GM12865 (cell line): Measurements from ENCODE around the gene PRKCE.
A peak's percentile ranks its signal among the peaks of the same experiment; 100 is the strongest.

ENCODE experiments used
- DNase-seq: peaks from one replicate; pipeline ENCODE4 v3.0.0; 2010; ENCODE audit warnings: low read depth
- H3K4me3 ChIP-seq: 2 replicates; pipeline ENCODE4 v1.5.1; 2011; ENCODE audit warnings: mild to moderate bottlenecking, low read depth, low read length, control low read depth
- CTCF ChIP-seq: IDR thresholded peaks from 2 replicates; pipeline ENCODE4 v1.5.1; 2011; ENCODE audit warnings: low read length, control low read depth, low read depth, inconsistent platforms; ENCODE audit not compliant: insufficient read depth; ENCODE audit errors: missing control alignments

Gene PRKCE

GRCh38 chr2:46225150-46225625 is 573.7 kb downstream of the PRKCE start:
- no peak for DNase-seq
- H3K4me3 ChIP-seq, result no peak overlapping the region
- no peak for TF ChIP-seq CTCF

- DNase-seq, result no peak
- no peak for TF ChIP-seq CTCF
- H3K4me3 ChIP-seq, result no peak overlapping the region
Observed at GRCh38 chr2:46225730-46226129, 574.3 kb downstream of the PRKCE start.

- H3K4me3 ChIP-seq, result no peak overlapping the region
- TF ChIP-seq CTCF, result no peak
- peak; percentile 53 for DNase-seq
Observed at GRCh38 chr2:46226620-46227019, 575.1 kb downstream of the PRKCE start.

GRCh38 chr2:46227022-46227421 is 575.5 kb downstream of the PRKCE start:
- H3K4me3 ChIP-seq, result no peak overlapping the region
- no peak for TF ChIP-seq CTCF
- no peak for DNase-seq

- no peak for TF ChIP-seq CTCF
- DNase-seq, result no peak
- no peak overlapping the region for H3K4me3 ChIP-seq
Observed at GRCh38 chr2:46227674-46228289, 576.3 kb downstream of the PRKCE start.

- DNase-seq, result peak; percentile 81
- no peak overlapping the region for H3K4me3 ChIP-seq
- TF ChIP-seq CTCF, result no peak
Observed at GRCh38 chr2:46229134-46230063, 577.9 kb downstream of the PRKCE start.
